DOHH2 (cell line): ENCODE measurements around the gene ZNF341.
"Not testable (repeated sequence)": the region's sequence is repeated elsewhere in the genome, so short reads cannot be mapped to it uniquely, and the experiment has no call there.

Experiments
- H3F3A ChIP-seq: fragments of 200-600 bp; sonication (generic), shearing (Covaris generic); 2 replicates; pipeline ENCODE4 v1.6.0; 2016; ENCODE audit warnings: antibody characterized with exemption, mild to moderate bottlenecking; ENCODE audit not compliant: control insufficient read depth, insufficient read depth
- H3K27ac ChIP-seq: fragments of 200-600 bp; sonication (generic); 2 replicates; pipeline ENCODE4 v1.5.1; 2014; ENCODE audit warnings: low read depth, mild to moderate bottlenecking, low read length, moderate library complexity
- H3K27me3 ChIP-seq: fragments of 200-600 bp; sonication (generic); 2 replicates; pipeline ENCODE4 v1.6.1; 2014; ENCODE audit warnings: mild to moderate bottlenecking, low read length, mixed read lengths; ENCODE audit not compliant: control insufficient read depth
- H3K36me3 ChIP-seq: fragments of 200-600 bp; sonication (generic); 2 replicates; pipeline ENCODE4 v1.6.1; 2014; ENCODE audit warnings: mild to moderate bottlenecking, low read length, moderate library complexity, mixed read lengths; ENCODE audit not compliant: control insufficient read depth
- H3K4me1 ChIP-seq: fragments of 200-600 bp; sonication (generic); 2 replicates; pipeline ENCODE4 v1.6.1; 2014; ENCODE audit warnings: mild to moderate bottlenecking, low read length, mixed read lengths; ENCODE audit not compliant: control insufficient read depth
- H3K4me2 ChIP-seq: fragments of 200-600 bp; sonication (generic); 2 replicates; pipeline ENCODE4 v1.6.0; 2014; ENCODE audit warnings: mild to moderate bottlenecking, low read length, moderate library complexity
- H3K4me3 ChIP-seq: fragments of 200-600 bp; sonication (generic); 2 replicates; pipeline ENCODE4 v1.5.1; 2014; ENCODE audit warnings: mild to moderate bottlenecking, low read length, mixed read lengths
- H3K79me2 ChIP-seq: fragments of 200-600 bp; sonication (generic); 2 replicates; pipeline ENCODE4 v1.6.1; 2014; ENCODE audit warnings: mild to moderate bottlenecking, low read length, mixed read lengths; ENCODE audit not compliant: control insufficient read depth
- H3K9me2 ChIP-seq: fragments of 200-600 bp; sonication (generic); replicated peaks from 2 replicates; pipeline ENCODE4 v1.6.1; 2014; ENCODE audit warnings: mild to moderate bottlenecking, low read length, mixed read lengths; ENCODE audit not compliant: control insufficient read depth
- H3K9me3 ChIP-seq: fragments of 200-600 bp; sonication (generic); 2 replicates; pipeline ENCODE4 v1.6.1; 2014; ENCODE audit warnings: antibody characterized with exemption, low read length, mixed read lengths; ENCODE audit not compliant: control insufficient read depth, insufficient read depth
- H4K20me1 ChIP-seq: fragments of 200-600 bp; sonication (generic); 2 replicates; pipeline ENCODE4 v1.6.0; 2014; ENCODE audit warnings: low read depth, mild to moderate bottlenecking, antibody characterized with exemption, low read length, moderate library complexity; ENCODE audit not compliant: control insufficient read depth, insufficient read depth
- EZH2phosphoT487 ChIP-seq: fragments of 200-600 bp; sonication (generic); IDR thresholded peaks from 2 replicates; pipeline ENCODE4 v1.6.1; 2017; ENCODE audit warnings: borderline replicate concordance, mild to moderate bottlenecking, antibody characterized with exemption, low read length, moderate library complexity, mixed read lengths
- TF ChIP-seq, protein P1 (sequence below): fragments of 200-600 bp; sonication (generic); IDR thresholded peaks from one replicate; pipeline ENCODE4 v1.5.1; 2014; ENCODE audit warnings: antibody characterized with exemption, mild to moderate bottlenecking, low read depth, low read length; ENCODE audit not compliant: poor library complexity, severe bottlenecking

The ZNF341 gene

DNA sequence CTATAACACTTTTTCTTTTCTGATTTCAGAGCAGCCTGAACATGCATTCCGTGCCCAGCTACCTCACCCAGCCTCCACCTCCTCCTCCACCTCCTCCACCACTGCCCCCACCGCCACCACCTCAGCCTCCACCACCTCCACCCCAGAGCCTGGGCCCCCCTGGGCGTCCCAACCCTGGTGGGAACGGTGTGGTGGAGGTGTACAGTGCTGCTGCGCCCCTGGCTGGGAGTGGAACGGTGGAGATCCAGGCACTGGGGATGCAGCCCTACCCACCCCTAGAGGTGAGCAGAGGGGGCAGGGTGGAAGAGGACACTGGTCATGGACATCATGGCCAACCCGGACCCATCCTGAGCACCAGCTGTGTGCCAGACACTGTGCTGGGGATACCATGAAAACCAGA is 21.3 kb downstream of the ZNF341 start:
- Histone ChIP-seq H3K36me3 (peaks cover 11% of the 10 kb centered on the region), H3K4me3 (no peak overlapping the region), H3K4me2 (no peak overlapping the region), H3K9me3 (no peaks in the 10 kb centered on the region), H3K79me2 (no peaks in the 10 kb centered on the region), H3K27ac (no peak overlapping the region), H3K27me3 (no peaks in the 10 kb centered on the region), H3F3A (no peaks in the 10 kb centered on the region), H4K20me1 (no peaks in the 10 kb centered on the region), H3K4me1 (peaks cover 10% of the 10 kb centered on the region), H3K9me2 (no peaks in the 10 kb centered on the region)
- TF ChIP-seq, protein P1, sequence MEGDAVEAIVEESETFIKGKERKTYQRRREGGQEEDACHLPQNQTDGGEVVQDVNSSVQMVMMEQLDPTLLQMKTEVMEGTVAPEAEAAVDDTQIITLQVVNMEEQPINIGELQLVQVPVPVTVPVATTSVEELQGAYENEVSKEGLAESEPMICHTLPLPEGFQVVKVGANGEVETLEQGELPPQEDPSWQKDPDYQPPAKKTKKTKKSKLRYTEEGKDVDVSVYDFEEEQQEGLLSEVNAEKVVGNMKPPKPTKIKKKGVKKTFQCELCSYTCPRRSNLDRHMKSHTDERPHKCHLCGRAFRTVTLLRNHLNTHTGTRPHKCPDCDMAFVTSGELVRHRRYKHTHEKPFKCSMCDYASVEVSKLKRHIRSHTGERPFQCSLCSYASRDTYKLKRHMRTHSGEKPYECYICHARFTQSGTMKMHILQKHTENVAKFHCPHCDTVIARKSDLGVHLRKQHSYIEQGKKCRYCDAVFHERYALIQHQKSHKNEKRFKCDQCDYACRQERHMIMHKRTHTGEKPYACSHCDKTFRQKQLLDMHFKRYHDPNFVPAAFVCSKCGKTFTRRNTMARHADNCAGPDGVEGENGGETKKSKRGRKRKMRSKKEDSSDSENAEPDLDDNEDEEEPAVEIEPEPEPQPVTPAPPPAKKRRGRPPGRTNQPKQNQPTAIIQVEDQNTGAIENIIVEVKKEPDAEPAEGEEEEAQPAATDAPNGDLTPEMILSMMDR = no peak
- TF ChIP-seq EZH2phosphoT487 = no peak

DNA sequence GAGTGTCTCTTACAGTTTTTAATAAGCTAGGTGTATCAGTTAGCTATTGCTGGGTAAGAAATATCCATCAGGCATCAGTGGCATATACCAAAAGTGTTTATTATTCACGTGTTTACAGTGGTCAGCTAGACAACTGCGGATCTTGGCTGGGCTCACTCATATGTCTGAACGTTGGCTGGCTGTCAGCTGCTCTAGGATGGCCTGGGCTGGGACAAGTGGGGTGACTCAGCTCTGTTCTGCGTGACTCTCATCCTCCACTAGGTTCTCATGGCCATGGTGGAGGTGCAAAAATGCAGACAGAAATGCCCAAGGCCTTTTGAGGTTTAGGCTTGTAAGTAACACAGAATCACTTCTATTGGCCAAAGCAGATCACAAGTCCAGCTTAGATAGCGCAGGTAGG is 22.0 kb downstream of the ZNF341 start:
- Histone ChIP-seq H3K4me3 (no peak overlapping the region), H3K27me3 (no peaks in the 10 kb centered on the region), H3K9me3 (no peaks in the 10 kb centered on the region), H3K79me2 (no peaks in the 10 kb centered on the region), H3K4me2 (no peak overlapping the region), H3F3A (no peaks in the 10 kb centered on the region), H3K4me1 (peaks cover 10% of the 10 kb centered on the region), H4K20me1 (no peaks in the 10 kb centered on the region), H3K9me2 (no peaks in the 10 kb centered on the region), H3K27ac (no peak overlapping the region), H3K36me3 (peaks cover 11% of the 10 kb centered on the region)
- TF ChIP-seq, protein P1 = no peak
- TF ChIP-seq EZH2phosphoT487 = no peak

DNA sequence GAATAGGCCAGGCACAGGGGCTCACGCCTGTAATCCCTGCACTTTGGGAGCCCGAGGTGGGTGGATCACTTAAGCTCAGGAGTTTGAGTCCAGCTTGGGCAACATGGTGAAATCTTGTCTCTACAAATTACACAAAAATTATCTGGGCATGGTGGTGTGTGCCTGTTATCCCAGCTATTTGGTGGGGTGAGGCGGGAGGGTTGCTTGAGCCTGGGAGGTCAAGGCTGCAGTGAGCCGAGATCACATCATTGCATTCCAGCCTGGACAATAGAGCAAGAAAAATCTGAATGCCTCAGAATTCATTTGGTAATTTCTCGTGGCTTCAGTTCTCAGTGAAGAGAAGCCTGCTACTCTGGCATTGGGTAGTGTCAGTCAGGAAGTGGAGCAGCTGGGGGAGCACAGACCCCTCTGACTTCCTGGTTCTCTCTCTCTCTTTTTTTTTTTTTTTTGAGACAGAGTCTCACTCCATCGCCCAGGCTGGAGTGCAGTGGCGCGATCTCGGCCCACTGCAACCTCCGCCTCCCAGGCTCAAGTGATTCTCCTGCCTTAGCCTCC is 24.2 kb downstream of the ZNF341 start:
- H3K4me3 ChIP-seq, H3K27me3 ChIP-seq, H4K20me1 ChIP-seq, H3F3A ChIP-seq, H3K79me2 ChIP-seq, H3K9me2 ChIP-seq, H3K27ac ChIP-seq, H3K9me3 ChIP-seq: not testable (repeated sequence)
- peaks cover 11% of the 10 kb centered on the region for H3K36me3 ChIP-seq
- H3K4me1 ChIP-seq = peaks cover 10% of the 10 kb centered on the region
- peak overlapping the region; percentile 6; the same call in 1 of the 2 replicates for H3K4me2 ChIP-seq

DNA sequence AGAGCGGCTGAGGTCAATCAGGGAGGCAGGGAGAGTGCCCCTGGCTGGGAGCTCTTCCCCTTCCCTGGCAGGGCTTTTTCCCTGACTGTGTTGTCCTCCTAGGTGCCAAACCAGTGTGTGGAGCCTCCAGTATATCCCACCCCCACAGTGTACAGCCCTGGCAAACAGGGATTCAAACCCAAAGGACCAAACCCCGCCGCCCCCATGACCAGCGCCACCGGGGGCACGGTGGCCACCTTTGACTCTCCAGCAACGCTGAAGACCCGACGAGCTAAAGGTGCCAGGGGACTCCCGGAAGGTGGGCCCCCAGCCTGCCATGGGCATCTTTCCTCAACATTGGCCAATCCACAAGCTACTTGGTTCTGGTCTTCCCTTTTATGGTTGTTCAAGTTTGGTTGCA is 25.2 kb downstream of the ZNF341 start:
- peaks cover 11% of the 10 kb centered on the region for H3K36me3 ChIP-seq
- peaks cover 10% of the 10 kb centered on the region for H3K4me1 ChIP-seq
- no peaks in the 10 kb centered on the region for H3K27me3 ChIP-seq
- H4K20me1 ChIP-seq = no peaks in the 10 kb centered on the region
- no peaks in the 10 kb centered on the region for H3K9me2 ChIP-seq
- TF ChIP-seq, protein P1 = no peak
- no peak for TF ChIP-seq EZH2phosphoT487
- H3K79me2 ChIP-seq = no peaks in the 10 kb centered on the region
- no peaks in the 10 kb centered on the region for H3F3A ChIP-seq
- no peak overlapping the region for H3K4me2 ChIP-seq
- H3K9me3 ChIP-seq = no peaks in the 10 kb centered on the region
- no peak overlapping the region for H3K4me3 ChIP-seq
- H3K27ac ChIP-seq = no peak overlapping the region
